ENCODE measurements around the gene RGP1.

The RGP1 gene

GRCh38 chr9:35771943-35772342 lies 22.9 kb downstream of the RGP1 start:
- no peak for DNase-seq (ENCODE audit: low spot score)

- DNase-seq (ENCODE audit: low spot score): no peak
Measured at GRCh38 chr9:35774907-35775635, 26.0 kb downstream of the RGP1 start.

- DNase-seq (ENCODE audit: low spot score): no peak
Measured at GRCh38 chr9:35776018-35776417, 26.9 kb downstream of the RGP1 start.

GRCh38 chr9:35778496-35778895 lies 29.4 kb downstream of the RGP1 start:
- DNase-seq (ENCODE audit: low spot score): no peak

GRCh38 chr9:35781066-35781465 lies 32.0 kb downstream of the RGP1 start:
- no peak for DNase-seq (ENCODE audit: low spot score)

GRCh38 chr9:35783418-35783817 lies 34.3 kb downstream of the RGP1 start:
- DNase-seq (ENCODE audit: low spot score): no peak

GRCh38 chr9:35789541-35789940 lies 40.5 kb downstream of the RGP1 start:
- no peak for DNase-seq (ENCODE audit: low spot score)

GRCh38 chr9:35790025-35790384 lies 40.9 kb downstream of the RGP1 start:
- DNase-seq (ENCODE audit: low spot score): no peak

GRCh38 chr9:35790385-35791296 lies 41.6 kb downstream of the RGP1 start:
- peak; percentile 80 for DNase-seq (ENCODE audit: low spot score)

- no peak for DNase-seq (ENCODE audit: low spot score)
Measured at GRCh38 chr9:35791297-35791921, 42.3 kb downstream of the RGP1 start, which contains the start of gene NPR2. Gene NPR2, plus strand, starts transcription at chr9:35791591. Its CDS starts 818 bp downstream, at chr9:35792409.

- no peak for DNase-seq (ENCODE audit: low spot score)
Measured at GRCh38 chr9:35792024-35792813, 43.1 kb downstream of the RGP1 start.

- no peak for DNase-seq (ENCODE audit: low spot score)
Measured at GRCh38 chr9:35792826-35793225, 43.7 kb downstream of the RGP1 start.

GRCh38 chr9:35793461-35793860 lies 44.4 kb downstream of the RGP1 start:
- DNase-seq (ENCODE audit: low spot score): no peak

- DNase-seq (ENCODE audit: low spot score): no peak
Measured at GRCh38 chr9:35795695-35796094, 46.6 kb downstream of the RGP1 start.

GRCh38 chr9:35797311-35798109 lies 48.4 kb downstream of the RGP1 start:
- DNase-seq (ENCODE audit: low spot score): no peak

GRCh38 chr9:35798658-35799374 lies 49.7 kb downstream of the RGP1 start:
- DNase-seq (ENCODE audit: low spot score): peak; percentile 63

- no peak for DNase-seq (ENCODE audit: low spot score)
Measured at GRCh38 chr9:35800530-35800929, 51.4 kb downstream of the RGP1 start.

GRCh38 chr9:35801328-35802128 lies 52.4 kb downstream of the RGP1 start:
- peak; percentile 20 for DNase-seq (ENCODE audit: low spot score)

GRCh38 chr9:35806101-35806500 lies 57.0 kb downstream of the RGP1 start:
- DNase-seq (ENCODE audit: low spot score): no peak

Data from hematopoietic multipotent progenitor cell treated with erythropoietin and hydrocortisone succinate and interleukin-3 and kit ligand, for 15 days (in vitro differentiated cells).